Activated T-helper 1 cell treated with anti-CD3 and anti-CD28 coated beads, Interleukin-12 subunit alpha, Interleukin-12 subunit beta, Interleukin-2, Interleukin-4 antibody, amounts not matched to agents 30 ng/mL and 10 ng/mL and 1 ng/mL, durations not matched to agents 14 hours and 24 hours and 36 hours (primary cell): ENCODE data around the gene MCL1. TPM values are rescaled to one million over a fixed set of nuclear protein-coding genes. Genes with fewer than 3 reads are reported as not detected.

Experiments
- DNase-seq: peaks from one replicate; pipeline ENCODE4 v3.0.0; 2021; ENCODE audit warnings: low spot score
- H3K27ac Mint-ChIP-seq: one replicate; pipeline ENCODE4 v1.8.0; 2021; ENCODE audit warnings: mild to moderate bottlenecking, mixed read lengths
- H3K27me3 Mint-ChIP-seq: one replicate; pipeline ENCODE4 v1.8.0; 2022; ENCODE audit warnings: mild to moderate bottlenecking, moderate library complexity, mixed read lengths; ENCODE audit not compliant: insufficient read depth
- H3K36me3 Mint-ChIP-seq: one replicate; pipeline ENCODE4 v1.8.0; 2021; ENCODE audit warnings: low read depth, mixed read lengths
- H3K4me1 Mint-ChIP-seq: one replicate; pipeline ENCODE4 v1.8.0; 2021; ENCODE audit warnings: low read depth, mixed read lengths
- H3K4me3 Mint-ChIP-seq: one replicate; pipeline ENCODE4 v1.8.0; 2021; ENCODE audit warnings: mild to moderate bottlenecking, moderate library complexity, mixed read lengths
- H3K9me3 Mint-ChIP-seq: one replicate; pipeline ENCODE4 v1.8.0; 2021; ENCODE audit warnings: mixed read lengths
- intact Hi-C: fragments of 100-400 bp; cut with micrococcal nuclease; formaldehyde crosslinking; loops from one replicate; pipeline ENCODE4 v1.15.1; 2024
- total RNA-seq: library from RNA; stranded (reverse); gene quantifications from 2 replicates; pipeline ENCODE4 v1.2.3, GENCODE V29; 2022

MCL1 gene
- total RNA-seq, 1 donor from 2014 or later, result 311 TPM

- intact Hi-C loops, result no loop called here
- Mint-ChIP-seq H3K27me3 (no peaks in the 10 kb centered on the region), H3K4me1 (peaks cover 4% of the 10 kb centered on the region), H3K9me3 (no peaks in the 10 kb centered on the region), H3K36me3 (no peaks in the 10 kb centered on the region), H3K27ac (no peak overlapping the region), H3K4me3 (no peak overlapping the region)
- DNase-seq, result no peak
Observed at GRCh38 chr1:150534002-150534401, 45.4 kb downstream of the MCL1 start.

- Mint-ChIP-seq H3K4me3 (no peak overlapping the region), H3K27me3 (no peaks in the 10 kb centered on the region), H3K9me3 (no peaks in the 10 kb centered on the region), H3K27ac (no peak overlapping the region), H3K36me3 (no peaks in the 10 kb centered on the region), H3K4me1 (peaks cover 4% of the 10 kb centered on the region)
- no peak for DNase-seq
- intact Hi-C loops, result loop anchor here (1.0 kb wide), 1 partner anchor 69 kb away; no protein-coding TSS in a partner anchor
Observed at GRCh38 chr1:150532860-150533259, 46.5 kb downstream of the MCL1 start.

GRCh38 chr1:150530491-150531159, 48.8 kb downstream of the MCL1 start:
- Mint-ChIP-seq H3K27me3 (no peaks in the 10 kb centered on the region), H3K4me3 (no peak overlapping the region), H3K27ac (no peak overlapping the region), H3K36me3 (no peaks in the 10 kb centered on the region), H3K9me3 (no peaks in the 10 kb centered on the region), H3K4me1 (peaks cover 4% of the 10 kb centered on the region)
- no peak for DNase-seq
- intact Hi-C loops, result no loop called here

GRCh38 chr1:150529017-150529416, 50.4 kb downstream of the MCL1 start:
- H3K4me1 Mint-ChIP-seq, result peaks cover 4% of the 10 kb centered on the region
- H3K27me3 Mint-ChIP-seq, result peaks cover 6% of the 10 kb centered on the region
- H3K4me3 Mint-ChIP-seq, result no peak overlapping the region
- no peak for DNase-seq
- intact Hi-C loops, result no loop called here
- H3K36me3 Mint-ChIP-seq, result no peaks in the 10 kb centered on the region
- no peak overlapping the region for H3K27ac Mint-ChIP-seq
- H3K9me3 Mint-ChIP-seq, result no peaks in the 10 kb centered on the region

- Mint-ChIP-seq H3K27ac (no peak overlapping the region), H3K9me3 (no peaks in the 10 kb centered on the region), H3K4me1 (peaks cover 4% of the 10 kb centered on the region), H3K4me3 (no peak overlapping the region), H3K27me3 (peaks cover 6% of the 10 kb centered on the region), H3K36me3 (no peaks in the 10 kb centered on the region)
- intact Hi-C loops, result no loop called here
- DNase-seq, result no peak
Observed at GRCh38 chr1:150528196-150528595, 51.2 kb downstream of the MCL1 start.

GRCh38 chr1:150525348-150525747, 54.1 kb downstream of the MCL1 start:
- peaks cover 7% of the 10 kb centered on the region for H3K4me1 Mint-ChIP-seq
- H3K4me3 Mint-ChIP-seq, result no peak overlapping the region
- peaks cover 8% of the 10 kb centered on the region for H3K27me3 Mint-ChIP-seq
- no peaks in the 10 kb centered on the region for H3K9me3 Mint-ChIP-seq
- intact Hi-C loops, result no loop called here
- no peak for DNase-seq
- H3K36me3 Mint-ChIP-seq, result no peaks in the 10 kb centered on the region
- H3K27ac Mint-ChIP-seq, result no peak overlapping the region

Other genes starting within 250 kb of the MCL1 start
- gene RPRD2, start 215.5 kb downstream of the MCL1 start, total RNA-seq, result 24.4 and 24.7 TPM in 2 replicates
- 77.3 and 77.4 TPM in 2 replicates for gene TARS2, start 92.2 kb downstream of the MCL1 start, total RNA-seq
- 1.9 and 2.6 TPM in 2 replicates for gene ECM1, start 71.5 kb downstream of the MCL1 start, total RNA-seq
- gene FALEC, start 63.9 kb downstream of the MCL1 start, total RNA-seq, result not detected in 2 replicates
- gene ADAMTSL4, start 30.2 kb downstream of the MCL1 start, total RNA-seq, result 1.2 and 1.3 TPM in 2 replicates
- gene ENSA, start 50.0 kb upstream of the MCL1 start, total RNA-seq, result 282 and 285 TPM in 2 replicates
- 19.1 and 20.5 TPM in 2 replicates for gene GOLPH3L, start 117.5 kb upstream of the MCL1 start, total RNA-seq
- not detected in 2 replicates for gene HORMAD1, start 141.3 kb upstream of the MCL1 start, total RNA-seq
- 31.7 and 34.2 TPM in 2 replicates for gene CTSS, start 186.2 kb upstream of the MCL1 start, total RNA-seq
- gene CTSK, start 228.7 kb upstream of the MCL1 start, total RNA-seq, result 1.8 and 2.7 TPM in 2 replicates